ENCODE results near the gene ABCA10.
"Not testable (repeated sequence)": the region's sequence is repeated elsewhere in the genome, so short reads cannot be mapped to it uniquely, and the experiment has no call there.

Gene ABCA10

DNA sequence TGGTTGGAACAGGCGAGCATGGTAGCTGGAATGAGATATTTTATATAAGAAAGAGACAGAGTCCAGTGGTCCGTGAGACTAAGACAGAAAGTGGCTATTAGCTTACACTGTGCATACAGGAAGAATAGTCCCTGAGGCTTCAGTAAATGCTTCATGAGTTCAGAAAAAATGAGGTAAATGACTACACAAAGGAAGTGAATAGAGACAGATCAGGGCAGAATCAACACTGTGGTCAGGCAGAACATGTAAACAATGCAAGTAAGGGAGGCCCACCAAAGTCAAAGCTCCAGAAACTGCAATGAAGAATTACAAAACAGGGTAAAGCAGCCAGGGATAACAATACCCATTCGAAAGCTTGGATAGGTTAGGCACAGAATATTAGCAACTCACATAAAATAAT lies 4.8 kb downstream of the ABCA10 start:
- DNase-seq, result no peak

DNA sequence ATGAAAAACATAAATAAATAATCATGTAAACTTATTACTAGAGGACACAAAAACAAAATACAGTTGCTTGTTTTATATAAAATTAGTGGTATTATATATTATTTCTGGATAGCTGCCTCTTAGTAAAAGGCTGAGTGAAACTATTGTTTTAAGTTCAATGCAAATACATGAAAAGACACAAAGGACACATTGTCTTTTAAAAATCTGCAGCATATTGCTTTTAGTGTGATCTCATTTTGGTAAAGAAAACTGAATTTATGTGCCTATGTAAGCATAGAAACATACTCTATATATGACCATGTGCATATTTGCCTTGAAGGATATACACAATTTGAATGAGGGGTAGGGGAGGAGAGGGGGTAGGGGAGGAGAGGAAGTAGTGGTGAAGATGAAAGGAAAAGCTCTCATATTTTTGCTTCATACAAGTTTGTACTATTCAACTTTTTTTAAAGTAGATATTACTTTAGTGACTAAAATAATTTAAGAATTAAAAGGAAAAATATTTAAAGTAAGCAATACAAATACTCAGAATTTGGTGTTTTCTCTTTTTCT lies 5.8 kb downstream of the ABCA10 start:
- DNase-seq, result no peak

DNA sequence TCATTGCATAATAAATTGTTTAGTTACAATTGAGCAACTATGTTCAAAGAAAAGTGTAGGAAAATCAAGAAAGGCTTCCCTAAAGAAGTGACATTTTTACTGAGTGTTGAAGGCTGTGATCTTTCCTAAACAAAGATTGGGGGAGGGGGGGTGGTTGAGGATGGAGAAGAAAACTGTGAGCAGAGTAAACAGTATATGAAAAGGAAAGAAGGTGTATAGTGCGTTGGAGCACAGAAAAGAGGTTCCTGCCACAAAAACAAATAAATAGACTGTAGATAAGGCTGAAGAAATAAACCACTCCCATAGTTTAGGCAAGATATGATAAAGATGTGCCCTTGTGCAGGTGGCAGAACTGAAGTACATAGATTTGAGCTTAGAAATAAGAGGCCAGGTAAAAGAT lies 8.5 kb downstream of the ABCA10 start:
- DNase-seq, result no peak

DNA sequence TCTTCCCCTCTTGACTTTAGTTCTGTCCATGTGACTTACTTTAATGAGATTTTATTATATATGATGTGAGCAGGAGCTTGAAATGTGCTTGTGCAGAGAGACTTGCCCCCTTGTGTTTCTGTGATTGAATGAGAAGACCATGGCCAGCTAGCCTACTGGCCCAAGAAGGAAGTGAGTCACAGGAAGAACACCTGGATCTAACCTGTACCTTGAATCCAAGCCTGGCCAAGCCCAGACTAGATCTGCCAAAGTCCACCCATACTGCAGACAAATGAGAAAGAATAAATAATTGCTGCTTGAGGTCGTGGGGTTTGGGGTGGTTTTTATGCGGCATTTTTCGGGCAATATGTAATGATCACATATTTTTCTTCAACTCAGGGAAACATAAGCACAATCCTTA lies 9.6 kb downstream of the ABCA10 start:
- DNase-seq, result no peak

DNA sequence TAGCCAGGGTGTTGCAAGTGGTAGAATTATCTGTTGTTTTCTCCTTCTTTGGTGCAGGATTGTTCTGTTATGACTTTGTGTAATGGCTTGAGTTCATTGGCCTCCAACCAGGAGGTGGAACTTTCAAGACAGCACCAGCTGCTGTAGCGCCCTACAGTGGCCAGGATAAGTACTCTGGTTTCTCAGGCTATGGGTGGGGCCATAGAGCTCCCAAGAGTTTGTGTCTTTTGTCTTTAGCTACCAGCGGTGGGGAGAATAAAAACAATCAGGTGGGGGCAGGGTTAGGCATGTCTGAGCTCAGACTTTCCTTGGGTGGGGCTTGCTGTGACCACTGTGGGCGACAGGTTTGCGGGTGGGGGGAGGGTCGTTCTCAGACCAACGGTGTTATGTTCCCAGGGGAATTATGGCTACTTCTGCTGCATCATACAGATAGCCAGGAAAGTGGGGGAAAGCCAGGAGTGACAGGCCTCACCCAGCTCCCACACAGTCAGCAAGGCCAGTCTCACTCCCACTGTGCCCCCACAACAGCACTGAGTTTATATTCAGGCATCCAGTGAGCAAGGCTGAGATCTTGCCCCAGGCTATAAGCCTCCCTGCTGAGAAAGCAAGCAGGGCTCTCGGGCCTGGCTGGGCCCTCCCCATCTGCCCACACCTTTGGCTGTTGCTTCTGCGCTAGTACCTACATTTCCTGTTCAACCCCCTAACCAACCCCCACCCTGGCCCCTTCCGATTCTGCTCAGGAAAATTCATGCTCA lies 15.4 kb downstream of the ABCA10 start:
- no peak for DNase-seq

DNA sequence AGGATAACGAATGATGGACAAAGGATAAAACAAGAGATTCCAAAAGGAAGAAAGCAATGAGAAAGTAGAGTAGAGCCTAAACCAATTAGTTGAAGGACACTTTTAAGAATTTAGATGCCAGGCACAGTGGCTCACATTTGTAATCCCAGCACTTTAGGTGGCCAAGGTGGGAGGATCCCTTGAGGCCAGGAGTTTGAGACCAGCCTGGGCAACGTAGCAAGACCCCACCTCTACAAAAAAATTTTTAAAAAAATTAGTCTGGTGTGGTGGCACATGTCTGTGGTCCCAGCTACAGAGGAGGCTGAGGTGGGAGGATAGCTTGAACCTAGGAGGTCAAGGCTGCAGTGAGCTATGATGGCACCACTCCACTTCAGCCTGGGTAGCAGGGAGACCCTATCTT lies 20.0 kb downstream of the ABCA10 start:
- no peak for DNase-seq

DNA sequence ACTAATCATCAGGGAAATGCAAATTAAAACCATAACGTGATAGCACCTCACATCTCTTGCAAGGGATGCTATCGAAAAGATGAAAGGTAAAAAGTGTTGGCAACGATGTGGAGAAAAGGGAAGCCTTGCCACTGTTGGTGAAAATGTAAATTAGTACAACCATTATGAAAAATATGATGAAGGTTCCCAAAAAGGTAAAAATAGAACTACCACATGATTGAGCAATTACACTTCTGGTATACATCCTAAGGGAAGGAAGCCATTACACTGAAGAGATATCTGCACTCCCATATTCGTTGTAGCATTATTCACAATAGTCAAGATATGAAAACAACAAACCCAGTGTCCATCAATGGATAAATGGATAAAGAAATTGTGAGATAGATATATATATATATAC lies 21.5 kb downstream of the ABCA10 start:
- peak; percentile 72 for DNase-seq

DNA sequence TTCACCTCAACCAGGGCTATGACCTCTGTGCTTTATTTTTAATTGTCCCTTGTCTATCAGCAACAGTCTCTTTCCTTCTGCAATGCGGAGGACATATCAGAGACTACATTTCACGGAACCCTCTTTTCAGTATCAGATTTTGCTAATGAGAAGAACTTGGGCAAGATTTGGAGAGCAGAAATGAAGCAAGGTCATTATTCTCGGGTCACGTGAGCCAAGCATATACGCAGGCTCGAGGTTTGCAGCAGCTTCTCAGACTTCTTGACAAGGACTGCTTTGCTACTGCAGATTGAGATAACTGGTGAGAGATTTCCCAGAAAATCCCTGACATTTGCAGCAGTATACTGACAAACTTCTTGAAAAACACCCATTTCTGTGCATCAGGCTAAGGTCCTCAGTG lies 30.4 kb downstream of the ABCA10 start:
- DNase-seq, result no peak

DNA sequence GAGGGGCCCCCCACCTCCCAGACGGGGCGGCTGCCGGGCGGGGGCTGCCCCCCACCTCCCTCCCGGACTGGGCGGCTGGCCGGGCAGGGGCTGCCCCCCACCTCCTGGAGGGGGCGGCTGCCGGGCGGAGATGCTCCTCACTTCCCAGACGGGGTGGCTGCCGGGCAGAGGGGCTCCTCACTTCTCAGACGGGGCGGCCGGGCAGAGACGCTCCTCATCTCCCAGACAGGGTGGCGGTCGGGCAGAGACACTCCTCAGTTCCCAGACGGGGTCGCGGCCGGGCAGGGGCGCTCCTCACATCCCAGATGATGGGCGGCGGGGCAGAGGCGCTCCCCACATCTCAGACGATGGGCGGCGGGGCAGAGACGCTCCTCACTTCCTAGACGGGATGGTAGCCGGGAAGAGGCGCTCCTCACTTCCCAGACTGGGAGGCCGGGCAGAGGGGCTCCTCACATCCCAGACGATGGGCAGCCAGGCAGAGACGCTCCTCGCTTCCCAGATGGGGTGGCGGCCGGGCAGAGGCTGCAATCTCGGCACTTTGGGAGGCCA lies 32.4 kb downstream of the ABCA10 start:
- DNase-seq, result not testable (repeated sequence)

DNA sequence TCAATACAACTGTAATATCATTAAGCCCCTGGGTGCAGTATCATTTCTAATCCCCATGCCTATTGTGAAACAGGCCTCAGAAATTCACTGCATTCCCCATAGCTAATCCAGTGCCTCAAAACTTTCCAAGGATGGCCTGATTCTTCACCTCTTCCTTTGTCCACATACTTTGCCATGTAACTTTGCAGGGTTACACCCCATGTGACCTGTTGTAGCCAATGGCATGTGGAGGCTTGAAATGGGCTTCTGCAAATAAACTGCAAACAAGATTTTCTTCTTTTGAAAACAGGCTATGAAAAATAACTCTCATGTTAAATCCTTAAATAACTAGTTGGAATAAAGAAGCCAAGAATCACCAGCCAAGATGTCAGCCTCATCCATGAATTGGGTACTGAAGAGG lies 35.9 kb downstream of the ABCA10 start:
- no peak for DNase-seq

DNA sequence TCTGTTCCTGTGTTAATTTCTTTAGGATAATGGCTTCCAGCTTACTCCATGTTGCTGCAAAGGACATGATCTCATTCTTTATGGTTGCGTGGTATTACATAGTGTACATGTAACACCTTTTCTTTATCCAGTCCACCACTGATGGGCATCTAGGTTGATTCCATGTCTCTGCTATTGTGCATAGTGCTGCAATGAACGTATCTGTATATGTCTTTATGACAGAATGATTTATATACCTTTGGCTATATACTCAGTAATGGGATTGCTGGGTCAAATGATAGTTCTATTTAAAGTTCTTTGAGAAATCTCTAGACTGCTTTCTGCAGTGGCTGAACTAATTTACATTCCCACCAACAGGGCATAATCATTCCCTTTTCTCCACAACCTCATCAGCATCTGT lies 39.8 kb downstream of the ABCA10 start:
- DNase-seq, result no peak

DNA sequence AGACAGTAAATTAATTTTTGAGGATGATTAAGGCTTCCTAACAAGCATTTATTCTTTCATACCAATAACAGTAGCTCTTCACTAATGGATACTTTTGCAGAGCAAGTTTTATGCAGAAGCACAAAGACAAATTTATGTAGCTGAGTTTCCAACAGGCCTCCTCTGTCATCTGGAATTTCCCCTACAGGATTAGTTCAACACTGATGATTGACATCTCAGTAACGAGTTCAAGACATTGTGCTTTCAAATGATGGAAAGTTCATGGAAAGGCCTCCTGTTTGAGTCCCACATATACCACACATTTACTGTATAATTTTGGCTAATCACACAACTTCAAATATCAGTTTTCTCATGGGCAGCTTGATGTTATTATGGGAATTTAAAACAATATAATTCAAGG lies 40.6 kb downstream of the ABCA10 start:
- DNase-seq, result no peak

DNA sequence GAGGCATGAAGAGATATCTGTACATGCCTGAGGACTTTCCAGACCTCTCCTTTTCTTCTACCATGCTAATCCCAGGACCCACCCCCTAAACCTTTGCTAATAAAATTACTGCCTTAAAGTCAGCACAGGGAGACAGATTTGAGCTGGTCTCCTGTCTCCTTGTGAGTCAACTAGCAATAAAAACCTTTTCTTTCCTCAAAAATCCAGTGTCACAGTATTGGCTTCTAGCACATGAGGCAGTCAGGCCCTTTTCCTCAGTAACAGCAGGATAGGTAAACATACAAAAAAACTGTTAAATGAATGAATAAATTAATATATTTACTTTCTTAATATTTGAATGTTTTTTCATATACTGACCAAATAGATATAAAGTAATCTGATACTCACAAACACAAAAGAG lies 41.3 kb downstream of the ABCA10 start:
- no peak for DNase-seq

DNA sequence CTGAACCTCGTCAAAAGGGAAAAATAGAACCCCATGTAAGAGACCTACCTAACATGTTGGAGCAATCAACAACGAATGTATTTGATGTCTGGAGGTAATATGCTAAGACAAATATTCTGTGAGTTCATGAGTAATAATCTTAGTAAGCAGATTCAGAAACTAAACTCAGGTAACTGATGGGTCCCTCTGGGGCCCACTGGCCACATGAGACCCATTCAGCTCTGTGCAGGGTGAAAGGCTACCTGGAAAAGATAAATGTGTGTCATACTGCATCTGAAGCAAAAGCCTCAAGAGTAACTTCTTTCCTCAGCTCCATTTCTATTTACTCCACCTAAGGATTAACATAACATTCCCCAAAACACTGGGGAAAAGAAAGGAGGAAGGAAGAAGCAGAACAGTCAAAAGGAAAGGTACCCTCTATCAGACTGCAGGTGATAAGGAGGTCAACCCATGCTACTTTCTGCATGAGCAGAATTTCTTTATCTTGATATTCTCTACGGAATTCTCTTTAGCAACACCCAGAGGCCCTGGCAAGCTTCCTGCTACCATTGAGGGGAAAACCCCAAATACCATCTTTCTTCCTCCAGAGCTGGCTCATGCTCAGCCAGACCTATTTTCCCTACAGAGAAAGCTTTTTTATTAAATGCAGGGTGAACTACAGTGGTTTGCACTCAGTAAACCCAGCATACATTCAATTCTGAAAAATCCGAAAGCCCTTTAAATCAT lies 49.2 kb downstream of the ABCA10 start:
- DNase-seq, result no peak

DNA sequence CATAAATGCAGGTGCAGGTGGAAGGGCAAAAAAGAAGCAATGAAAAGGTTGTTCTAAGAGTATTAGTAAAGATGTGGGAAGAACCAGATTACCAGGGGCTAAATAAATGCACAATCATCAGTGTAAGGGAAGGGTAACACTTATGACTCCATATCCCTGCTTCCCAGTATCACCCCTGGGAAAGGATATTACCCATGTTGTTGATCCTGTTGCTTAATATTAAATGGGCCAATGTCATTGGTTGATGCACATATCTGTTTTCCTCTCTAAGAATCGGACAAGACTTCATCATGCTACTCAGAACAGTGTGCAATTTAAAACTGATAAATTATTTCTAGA lies 52.2 kb downstream of the ABCA10 start:
- no peak for DNase-seq

DNA sequence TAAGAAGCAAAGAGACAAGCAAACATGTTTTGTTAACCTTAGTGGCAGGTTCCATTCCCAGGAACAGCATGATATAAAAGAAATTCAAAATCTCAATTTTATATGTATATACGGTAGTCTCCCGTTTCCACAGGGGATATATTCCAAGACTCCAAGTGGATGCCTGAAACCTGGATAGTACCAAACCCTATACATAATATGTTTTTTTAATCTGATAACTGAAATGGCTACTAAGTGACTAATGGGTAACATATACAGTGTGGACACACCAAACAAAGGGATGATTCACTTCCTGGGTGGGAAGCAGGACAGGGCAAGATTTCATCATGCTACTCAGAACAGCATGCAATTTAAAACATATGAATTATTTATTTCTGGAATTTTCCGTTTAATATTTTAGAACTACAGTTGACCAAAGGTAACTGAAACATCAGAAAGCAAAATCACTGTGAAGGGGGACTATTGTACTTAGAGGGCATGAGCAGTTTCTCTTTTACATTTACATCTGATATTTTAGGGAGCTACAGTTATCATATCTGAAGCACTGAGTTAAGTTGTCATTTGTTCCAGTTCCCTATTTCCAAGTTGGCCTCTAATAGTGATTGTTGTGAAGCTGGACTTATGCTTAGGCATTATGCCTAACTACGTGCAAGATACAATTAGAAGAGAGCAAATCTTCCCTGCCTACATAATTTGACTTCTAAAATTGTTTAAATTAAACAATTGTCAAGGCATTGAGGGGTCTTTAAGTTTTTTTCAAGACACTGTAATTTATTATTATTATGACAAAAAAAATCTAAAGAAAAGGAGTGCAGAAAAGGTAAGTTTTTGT lies 52.8 kb downstream of the ABCA10 start:
- DNase-seq, result peak; percentile 89

DNA sequence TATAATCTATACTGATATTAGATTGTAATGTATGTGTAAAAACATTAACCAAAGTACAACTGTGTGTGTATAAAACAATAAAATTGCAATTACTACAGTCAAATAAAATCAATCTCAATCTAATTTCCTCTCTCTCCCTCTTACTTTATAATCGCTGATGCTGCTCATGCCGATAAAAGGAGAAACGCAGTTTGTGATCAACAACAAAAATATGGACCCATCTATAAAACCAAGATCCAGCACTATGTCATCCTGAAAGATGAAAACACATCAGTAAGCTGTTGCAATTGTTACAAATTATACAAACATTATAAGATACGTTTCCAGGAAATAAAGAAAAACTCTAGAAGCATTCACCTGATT lies 53.4 kb downstream of the ABCA10 start:
- DNase-seq, result no peak

DNA sequence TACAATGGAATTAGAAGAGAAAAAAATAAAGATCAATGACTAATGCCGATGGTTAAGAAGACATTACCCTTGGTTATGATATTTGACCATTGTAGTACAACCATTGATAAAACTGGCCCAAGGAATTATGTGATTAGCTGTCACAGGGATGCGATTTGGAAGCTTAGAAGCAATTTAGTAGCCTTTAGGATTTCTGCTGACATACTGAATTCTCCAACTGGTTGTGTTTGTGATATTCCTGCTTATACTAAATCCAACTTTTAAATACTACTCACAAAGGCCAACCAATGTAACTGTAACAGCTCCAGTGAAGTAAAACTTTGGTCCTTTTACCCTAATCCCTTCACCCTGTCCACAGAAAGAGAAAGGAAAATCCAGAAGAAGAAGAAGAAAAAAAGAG lies 55.5 kb downstream of the ABCA10 start:
- no peak for DNase-seq

DNA sequence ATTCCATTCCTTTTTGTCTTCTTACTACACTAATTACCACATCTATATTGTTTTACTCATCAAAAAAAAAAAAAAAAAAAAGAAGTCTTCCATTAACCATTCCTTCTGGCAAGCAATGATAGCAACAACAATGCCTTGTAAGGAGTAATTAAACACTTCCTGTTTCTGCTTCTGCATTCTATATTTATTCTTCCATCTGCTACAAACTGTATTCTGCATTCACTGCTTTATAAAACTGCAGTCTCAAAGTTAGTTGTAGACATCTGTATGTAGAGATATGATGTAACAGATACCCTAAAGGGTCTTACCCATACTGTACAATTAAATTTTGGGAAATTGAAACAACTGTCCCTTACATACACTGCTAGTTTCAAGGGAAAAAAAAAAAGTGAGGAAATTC lies 58.2 kb downstream of the ABCA10 start:
- DNase-seq, result peak; percentile 96

DNA sequence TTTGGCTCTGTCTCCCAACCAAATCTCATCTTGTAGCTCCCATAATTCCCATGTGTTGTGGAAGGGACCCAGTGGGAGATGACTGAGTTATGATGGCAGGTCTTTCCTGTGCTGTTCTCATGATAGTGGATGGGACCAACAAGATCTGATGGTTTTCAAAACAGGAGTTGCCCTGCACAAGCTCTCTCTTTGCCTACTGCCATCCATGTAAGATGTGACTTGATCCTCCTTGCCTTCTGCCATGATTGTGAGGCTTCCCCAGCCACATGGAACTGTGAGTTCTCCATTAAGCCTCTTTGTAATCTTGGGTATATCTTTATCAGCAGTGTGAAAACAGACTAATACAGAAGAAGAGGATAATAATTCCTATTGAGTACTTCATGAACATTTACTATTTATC lies 60.0 kb downstream of the ABCA10 start:
- DNase-seq, result not testable (repeated sequence)

DNA sequence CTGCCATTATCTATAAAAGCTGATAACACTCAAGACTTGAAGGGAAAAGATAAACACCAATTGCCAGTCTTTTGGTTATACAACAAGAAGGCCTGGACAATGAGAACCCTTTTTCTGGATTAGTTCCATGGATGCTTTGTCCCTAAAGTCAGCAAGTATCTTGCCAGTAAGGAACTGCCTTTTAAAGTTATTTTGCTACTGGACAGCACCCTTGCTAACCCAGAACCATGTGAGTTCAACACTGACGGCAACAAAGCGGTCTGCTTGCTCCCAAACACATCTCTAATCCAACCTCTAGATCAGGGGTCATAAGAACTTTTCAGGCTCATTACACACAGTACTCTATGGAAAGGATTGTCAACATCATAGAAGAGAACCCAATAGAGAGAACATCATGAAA lies 61.7 kb downstream of the ABCA10 start:
- no peak for DNase-seq

DNA sequence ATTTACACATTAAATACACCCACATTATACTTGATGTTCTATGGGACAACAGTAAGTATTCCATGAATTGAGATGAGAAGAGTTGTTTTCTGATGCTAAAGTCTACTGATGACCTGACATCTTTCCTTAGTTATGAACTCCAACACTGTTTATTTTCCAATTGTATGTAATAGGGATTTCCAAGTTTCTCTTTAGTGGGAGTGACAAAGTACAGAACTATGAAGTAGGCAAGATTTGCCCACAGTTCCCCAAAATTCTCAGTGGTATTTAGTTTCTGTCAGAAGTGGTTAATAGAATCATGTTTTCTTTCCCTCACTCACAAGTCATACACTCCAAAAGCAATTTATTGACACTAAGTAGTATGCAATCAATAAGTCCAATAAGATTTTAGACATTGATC lies 64.4 kb downstream of the ABCA10 start:
- no peak for DNase-seq

DNA sequence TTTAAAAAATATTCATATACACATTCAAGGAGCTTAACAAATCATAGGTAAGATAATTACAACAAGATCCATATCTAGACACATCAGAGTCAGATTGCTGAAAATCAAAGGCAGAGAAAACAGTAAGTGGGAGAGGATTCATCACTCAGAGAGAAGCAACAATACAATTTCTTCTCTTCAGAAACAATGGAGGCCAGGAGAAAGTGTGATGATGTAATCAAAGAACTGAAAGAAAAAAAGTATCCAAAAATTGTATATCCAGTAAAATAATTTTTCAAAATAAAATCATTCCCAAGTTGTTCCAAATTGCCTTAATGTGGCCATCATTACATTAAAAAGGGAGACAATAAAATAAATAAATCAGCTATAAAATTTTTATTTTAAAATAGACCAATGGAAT lies 69.2 kb downstream of the ABCA10 start:
- no peak for DNase-seq
